H1 (cell line): Measurements from ENCODE around the gene TIMM23. TPM values are rescaled to one million over a fixed set of nuclear protein-coding genes. Genes with fewer than 3 reads are reported as not detected.

Experiments
- CTCF ChIA-PET: fragments of 300-600 bp; sonication (Branson Sonifier 250); formaldehyde crosslinking; loops from one replicate; lab custom pipeline; 2021; ENCODE audit not compliant: partially characterized antibody; lab: Charles Lee
- POLR2A ChIA-PET: fragments of 300-600 bp; sonication (Branson Sonifier 250); formaldehyde crosslinking; loops from one replicate; lab custom pipeline; 2021; ENCODE audit warnings: inconsistent platforms; ENCODE audit not compliant: partially characterized antibody; lab: Charles Lee
- DNase-seq, 2 experiments: peaks; one replicate each; pipeline versions ENCODE4 v3.0.0 to v3.0.0-alpha.2; 2010 to 2022; ENCODE audit warnings: low spot score in 2 of 2, low read depth in 1 of 2, mixed read lengths in 1 of 2
- FAIRE-seq: peaks from 2 replicates; lab custom pipeline; 2011; peaks lifted over from hg19 to GRCh38; lab: Jason Lieb, UNC
- H2AFZ ChIP-seq: 2 replicates; pipeline ENCODE4 v1.8.1; 2012; ENCODE audit warnings: low read length, inconsistent platforms
- H2AK5ac ChIP-seq: 2 replicates; pipeline ENCODE4 v1.6.1; 2013; ENCODE audit warnings: low read depth, low read length
- H2BK120ac ChIP-seq: replicated peaks from 2 replicates; pipeline ENCODE3; 2013; ENCODE audit warnings: low read depth, low read length, inconsistent platforms
- H2BK12ac ChIP-seq: 2 replicates; pipeline ENCODE4 v1.6.1; 2013; ENCODE audit warnings: low read depth, low read length
- H2BK15ac ChIP-seq: 2 replicates; pipeline ENCODE4 v1.6.1; 2013; ENCODE audit warnings: low read length
- H2BK20ac ChIP-seq: 2 replicates; pipeline ENCODE4 v1.6.1; 2013; ENCODE audit warnings: low read length
- H2BK5ac ChIP-seq: 2 replicates; pipeline ENCODE4 v1.6.1; 2013; ENCODE audit warnings: low read depth, low read length
- H3K14ac ChIP-seq: 2 replicates; pipeline ENCODE4 v1.6.1; 2013; ENCODE audit warnings: inconsistent platforms; ENCODE audit not compliant: insufficient read length
- H3K18ac ChIP-seq: 2 replicates; pipeline ENCODE4 v1.6.1; 2013; ENCODE audit warnings: low read length; ENCODE audit errors: extremely low read depth
- H3K23ac ChIP-seq: 2 replicates; pipeline ENCODE4 v1.6.1; 2013; ENCODE audit warnings: inconsistent platforms; ENCODE audit not compliant: insufficient read length
- H3K23me2 ChIP-seq: 2 replicates; pipeline ENCODE4 v1.6.1; 2013; ENCODE audit warnings: low read depth, low read length
- H3K27ac ChIP-seq: 2 replicates; pipeline ENCODE4 v1.6.1; 2011; ENCODE audit warnings: low read depth, low read length, inconsistent platforms
- H3K27me3 ChIP-seq, 4 experiments: replicated peaks in 1 of 4; 1 replicate in 1 of 4; 2 replicates in 3 of 4; pipeline versions ENCODE4 v1.6.1 to v1.8.1; 2011 to 2013; ENCODE audit warnings: low read length in 3 of 4, mild to moderate bottlenecking in 3 of 4, inconsistent platforms in 2 of 4, mixed read lengths in 2 of 4, moderate library complexity in 1 of 4; ENCODE audit not compliant: control insufficient read depth in 3 of 4, insufficient read depth in 3 of 4; ENCODE audit errors: extremely low read depth in 1 of 4
- H3K36me3 ChIP-seq, 4 experiments: 2 replicates each; pipeline versions ENCODE4 v1.6.1 to v1.8.1; 2011 to 2013; ENCODE audit warnings: mild to moderate bottlenecking in 4 of 4, low read length in 3 of 4, moderate library complexity in 2 of 4, control low read depth in 1 of 4, inconsistent platforms in 1 of 4; ENCODE audit not compliant: insufficient read depth in 4 of 4, control insufficient read depth in 2 of 4
- H3K4ac ChIP-seq: replicated peaks from 2 replicates; pipeline ENCODE3; 2013; ENCODE audit warnings: low read length, low read depth, mixed read lengths, inconsistent platforms; ENCODE audit not compliant: insufficient read length
- H3K4me1 ChIP-seq, 4 experiments: replicated peaks in 1 of 4; 1 replicate in 1 of 4; 2 replicates in 3 of 4; pipeline versions ENCODE4 v1.6.1 to v1.8.1; 2011 to 2013; ENCODE audit warnings: low read length in 3 of 4, inconsistent platforms in 2 of 4, mixed read lengths in 1 of 4; ENCODE audit not compliant: insufficient read depth in 4 of 4, control insufficient read depth in 3 of 4
- H3K4me2 ChIP-seq, 2 experiments: 2 replicates each; pipeline versions ENCODE4 v1.6.1 to v1.8.1; 2011 to 2013; ENCODE audit warnings: low read depth in 2 of 2, low read length in 2 of 2, control low read depth in 1 of 2, inconsistent platforms in 1 of 2, mild to moderate bottlenecking in 1 of 2; ENCODE audit not compliant: insufficient read depth in 1 of 2
- H3K4me3 ChIP-seq, 4 experiments: fragments of 200-600, 300-600 bp in 1 of 4; sonication (generic), shearing (Covaris generic), sonication (Bioruptor Twin) in 1 of 4; 2 replicates each; pipeline versions ENCODE4 v1.5.1 to v1.8.1; 2011 to 2016; ENCODE audit warnings: low read length in 4 of 4, low read depth in 3 of 4, control low read depth in 2 of 4, inconsistent platforms in 2 of 4, mild to moderate bottlenecking in 2 of 4, mixed read lengths in 1 of 4, moderate library complexity in 1 of 4; ENCODE audit not compliant: insufficient read depth in 2 of 4; ENCODE audit errors: extremely low read depth in 1 of 4
- H3K56ac ChIP-seq: replicated peaks from 2 replicates; pipeline ENCODE3; 2013; ENCODE audit warnings: low read depth, mild to moderate bottlenecking, mixed read lengths, low read length, inconsistent platforms; ENCODE audit not compliant: insufficient read length
- H3K79me1 ChIP-seq: 2 replicates; pipeline ENCODE4 v1.6.1; 2013; ENCODE audit warnings: low read depth, low read length, control low read depth
- H3K79me2 ChIP-seq, 2 experiments: 2 replicates each; pipeline versions ENCODE4 v1.6.1 to v1.8.1; 2012 to 2013; ENCODE audit warnings: low read length in 2 of 2, mild to moderate bottlenecking in 2 of 2, inconsistent platforms in 1 of 2; ENCODE audit not compliant: insufficient read depth in 2 of 2, control insufficient read depth in 1 of 2
- H3K9ac ChIP-seq, 4 experiments: replicated peaks in 1 of 4; 1 replicate in 1 of 4; 2 replicates in 3 of 4; pipeline versions ENCODE4 v1.6.1 to v1.8.1; 2011 to 2013; ENCODE audit warnings: low read depth in 3 of 4, low read length in 3 of 4, control low read depth in 2 of 4, mild to moderate bottlenecking in 2 of 4, moderate library complexity in 2 of 4, inconsistent platforms in 1 of 4; ENCODE audit errors: extremely low read depth in 1 of 4
- H3K9me3 ChIP-seq, 2 experiments: 2 replicates each; pipeline versions ENCODE4 v1.6.1 to v1.8.1; 2012 to 2013; ENCODE audit warnings: mild to moderate bottlenecking in 2 of 2, moderate library complexity in 2 of 2, control low read depth in 1 of 2, inconsistent platforms in 1 of 2, low read depth in 1 of 2, low read length in 1 of 2, mixed read lengths in 1 of 2; ENCODE audit not compliant: insufficient read depth in 2 of 2
- H4K20me1 ChIP-seq, 2 experiments: replicated peaks in 1 of 2; 2 replicates each; pipeline versions ENCODE3 to v1.8.1; 2011 to 2013; ENCODE audit warnings: inconsistent platforms in 2 of 2, low read length in 2 of 2, mild to moderate bottlenecking in 1 of 2; ENCODE audit not compliant: insufficient read depth in 2 of 2, control insufficient read depth in 1 of 2
- H4K5ac ChIP-seq: 2 replicates; pipeline ENCODE4 v1.6.1; 2013; ENCODE audit warnings: low read length, low read depth, mixed read lengths, inconsistent platforms; ENCODE audit not compliant: insufficient read length
- H4K8ac ChIP-seq: 2 replicates; pipeline ENCODE4 v1.8.0; 2013; ENCODE audit warnings: mild to moderate bottlenecking, moderate library complexity, low read length, inconsistent platforms; ENCODE audit not compliant: insufficient read depth; ENCODE audit errors: extremely low read depth
- H4K91ac ChIP-seq: replicated peaks from 2 replicates; pipeline ENCODE3; 2013; ENCODE audit warnings: low read length, mixed read lengths, inconsistent platforms; ENCODE audit not compliant: insufficient read length
- CBX8 ChIP-seq: fragments of 300-800, 300-1000 bp; sonication (generic); IDR thresholded peaks from 2 replicates; pipeline ENCODE4 v1.7.1; 2016; ENCODE audit warnings: low read depth, low read length, borderline replicate concordance
- EGR1 ChIP-seq: IDR thresholded peaks from 2 replicates; pipeline ENCODE4 v1.6.1; 2011; ENCODE audit warnings: low read depth, low read length, borderline replicate concordance
- EP300 ChIP-seq, 2 experiments: IDR thresholded peaks; 1 replicate in 1 of 2; 2 replicates in 1 of 2; pipeline ENCODE4 v1.6.1; 2011 to 2012; ENCODE audit warnings: low read depth in 2 of 2, low read length in 2 of 2, mild to moderate bottlenecking in 2 of 2, borderline replicate concordance in 1 of 2, inconsistent platforms in 1 of 2, moderate library complexity in 1 of 2
- GABPA ChIP-seq: IDR thresholded peaks from 2 replicates; pipeline ENCODE4 v1.6.1; 2011; ENCODE audit warnings: mild to moderate bottlenecking, low read length, moderate library complexity, borderline replicate concordance; ENCODE audit not compliant: insufficient read depth
- KDM1A ChIP-seq: fragments of 200-600, 300-600 bp; sonication (generic); IDR thresholded peaks from 2 replicates; pipeline ENCODE4 v1.7.1; 2016; ENCODE audit warnings: mild to moderate bottlenecking, low read length, borderline replicate concordance
- MAFK ChIP-seq: IDR thresholded peaks from 2 replicates; pipeline ENCODE4 v1.6.1; 2012; ENCODE audit warnings: low read depth, mild to moderate bottlenecking, improper control_type of control experiment, low read length
- NANOG ChIP-seq: IDR thresholded peaks from 2 replicates; pipeline ENCODE4 v1.6.1; 2011; ENCODE audit warnings: low read length, low read depth, mild to moderate bottlenecking, inconsistent platforms; ENCODE audit not compliant: insufficient read depth, poor library complexity, severe bottlenecking
- POLR2A ChIP-seq, 2 experiments: IDR thresholded peaks; 1 replicate in 1 of 2; 2 replicates in 1 of 2; pipeline ENCODE4 v1.6.1; 2011; ENCODE audit warnings: low read depth in 2 of 2, low read length in 2 of 2, mild to moderate bottlenecking in 2 of 2; ENCODE audit errors: control extremely low read depth in 1 of 2
- RNF2 ChIP-seq: fragments of 200-900, 300-1000 bp; sonication (generic); IDR thresholded peaks from 2 replicates; pipeline ENCODE4 v1.7.1; 2016; ENCODE audit warnings: borderline replicate concordance, low read depth, mild to moderate bottlenecking, antibody characterized with exemption, low read length; ENCODE audit not compliant: poor library complexity, severe bottlenecking; ENCODE audit errors: missing control alignments
- SP4 ChIP-seq: IDR thresholded peaks from 2 replicates; pipeline ENCODE4 v1.6.1; 2012; ENCODE audit warnings: low read length, inconsistent platforms
- ZNF274 ChIP-seq: IDR thresholded peaks from 2 replicates; pipeline ENCODE4 v1.7.0; 2012; ENCODE audit warnings: low read length, borderline replicate concordance; ENCODE audit errors: extremely low read depth
- WGBS, 2 experiments: shearing (Covaris generic) in 1 of 2; methylation state at CpG; one replicate each; pipeline versions ENCODE4 v1.1.6 to v1.1.7; 2013 to 2015; ENCODE audit warnings: low lambda C conversion rate in 2 of 2, mixed read lengths in 2 of 2, inconsistent platforms in 1 of 2, low coverage in 1 of 2, missing lambda C conversion rate in 1 of 2; ENCODE audit not compliant: insufficient replicate concordance in 2 of 2, insufficient coverage in 1 of 2, insufficient read length in 1 of 2; ENCODE audit errors: extremely low coverage in 1 of 2, missing lambda C conversion rate in 1 of 2; 5-methylcytosine and 5-hydroxymethylcytosine counted together
- polyA plus RNA-seq, 7 experiments: library from polyadenylated mRNA; depleted of rRNA in 3 of 7; stranded (reverse) in 5 of 7; unstranded in 2 of 7; fragments of >200 nt in 5 of 7; fragments of 200-250 nt in 2 of 7; gene quantifications; 1 replicate in 5 of 7; 2 replicates in 1 of 7; 4 replicates in 1 of 7; pipeline versions ENCODE4 v1.2.1 to v1.2.3, GENCODE V29; 2011 to 2013; ENCODE audit warnings: missing spikeins in 2 of 7, mixed read lengths in 2 of 7
- total RNA-seq: library from RNA; stranded (reverse); fragmentation: NEBNext Ultra II Directional; extraction: Animal tissue kit (Norgen Biotek cat#: 25700); gene quantifications from 2 replicates; pipeline ENCODE4 v1.2.1, GENCODE V29; 2021

TIMM23 gene
- total and polyA plus RNA-seq, 2 of the 8 experiments (the other 6 are each of a cell fraction or from before 2014, with no cell fraction given): 101 to 130 TPM

GRCh38 chr10:46019569-46020343, 47.5 kb downstream of the TIMM23 start:
- Histone ChIP-seq H4K5ac (no peak overlapping the region), H3K18ac (no peak overlapping the region), H2BK15ac (no peak overlapping the region), H3K23me2 (no peaks in the 10 kb centered on the region; the same call in 1 of the 2 replicates), H3K9ac (no peak overlapping the region), H4K20me1 (peaks cover 9 to 10% of the 10 kb centered on the region in 2 experiments), H2AFZ (no peak overlapping the region), H2BK12ac (no peak overlapping the region), H3K9me3 (no peaks in the 10 kb centered on the region), H3K36me3 (peaks cover 0 to 8% (median 3%) of the 10 kb centered on the region in 4 experiments; a peak in 4 of 8 replicates), H4K91ac (no peak overlapping the region), H3K79me2 (peaks cover 3 to 68% of the 10 kb centered on the region in 2 experiments; a peak in 3 of 4 replicates), H2AK5ac (no peak overlapping the region), H4K8ac (no peak overlapping the region), H2BK5ac (no peak overlapping the region), H3K56ac (no peak overlapping the region), H2BK120ac (no peak overlapping the region), H3K14ac (no peak overlapping the region), H3K27me3 (no peaks in the 10 kb centered on the region), H3K4me2 (no peak overlapping the region), H2BK20ac (no peak overlapping the region), H3K27ac (no peak overlapping the region), H3K23ac (no peak overlapping the region), H3K4ac (no peak overlapping the region), H3K4me1 (peaks cover 0 to 7% (median 3%) of the 10 kb centered on the region in 4 experiments; a peak in 3 of 7 replicates), H3K79me1 (peaks cover 2% of the 10 kb centered on the region; the same call in 1 of the 2 replicates), H3K4me3 (no peak overlapping the region)
- FAIRE-seq (no peak), DNase-seq (no peak)
- ChIA-PET POLR2A (interaction anchor here (2.9 kb wide), 1 partner anchor 15 kb away, joined by 10 read pairs; no protein-coding TSS in a partner anchor), CTCF (interaction anchor here (2.2 kb wide), 1 partner anchor 209 kb away, joined by 7 read pairs; no protein-coding TSS in a partner anchor)
- 84% methylated on average over 7 of the region's 7 CpGs; no CpG with 5 or more reads in 1 of the 2 experiments for WGBS, 2 experiments
- TF ChIP-seq KDM1A (no peak), GABPA (no peak), ZNF274 (no peak), MAFK (no peak), SP4 (no peak), NANOG (no peak), EGR1 (no peak), POLR2A (IDR thresholded peaks at IDR 0.05; ENCODE audit: control extremely low read depth in 1 of 2, low read depth in 2 of 2, low read length in 2 of 2) (no peak), CBX8 (no peak), EP300 (IDR thresholded peaks at IDR 0.05; ENCODE audit: borderline replicate concordance in 1 of 2, low read depth in 2 of 2, low read length in 2 of 2) (no peak), RNF2 (no peak)
